NCI-H1930 (cell line): ENCODE measurements around the gene M1AP.

Source experiments
- DNase-seq, 2 experiments: peaks; one replicate each; lab custom pipeline; 2025; lab: John Stamatoyannopoulos, UW

M1AP gene

GRCh38 chr2:74597410-74597809 lies 50.7 kb downstream of the M1AP start:
- DNase-seq: peak; percentile 62 to 75

DNA sequence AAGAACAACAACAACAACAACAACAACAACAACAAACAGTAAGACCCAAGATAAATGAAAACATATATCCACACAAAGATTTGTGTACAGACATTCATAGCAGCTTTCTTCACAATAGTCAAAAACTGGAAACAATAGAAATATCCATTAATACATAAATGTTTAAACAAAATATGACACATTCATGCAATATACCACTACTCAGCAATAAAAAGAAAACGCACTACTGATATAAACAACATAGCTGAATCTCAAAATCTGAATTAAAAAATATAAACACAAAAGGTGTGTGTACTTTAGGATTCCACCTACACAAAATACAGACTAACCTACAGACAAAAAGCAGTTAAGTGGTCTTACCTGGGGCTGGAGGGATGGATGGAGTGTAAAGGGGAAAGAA lies 51.5 kb downstream of the M1AP start:
- no peak for DNase-seq

DNA sequence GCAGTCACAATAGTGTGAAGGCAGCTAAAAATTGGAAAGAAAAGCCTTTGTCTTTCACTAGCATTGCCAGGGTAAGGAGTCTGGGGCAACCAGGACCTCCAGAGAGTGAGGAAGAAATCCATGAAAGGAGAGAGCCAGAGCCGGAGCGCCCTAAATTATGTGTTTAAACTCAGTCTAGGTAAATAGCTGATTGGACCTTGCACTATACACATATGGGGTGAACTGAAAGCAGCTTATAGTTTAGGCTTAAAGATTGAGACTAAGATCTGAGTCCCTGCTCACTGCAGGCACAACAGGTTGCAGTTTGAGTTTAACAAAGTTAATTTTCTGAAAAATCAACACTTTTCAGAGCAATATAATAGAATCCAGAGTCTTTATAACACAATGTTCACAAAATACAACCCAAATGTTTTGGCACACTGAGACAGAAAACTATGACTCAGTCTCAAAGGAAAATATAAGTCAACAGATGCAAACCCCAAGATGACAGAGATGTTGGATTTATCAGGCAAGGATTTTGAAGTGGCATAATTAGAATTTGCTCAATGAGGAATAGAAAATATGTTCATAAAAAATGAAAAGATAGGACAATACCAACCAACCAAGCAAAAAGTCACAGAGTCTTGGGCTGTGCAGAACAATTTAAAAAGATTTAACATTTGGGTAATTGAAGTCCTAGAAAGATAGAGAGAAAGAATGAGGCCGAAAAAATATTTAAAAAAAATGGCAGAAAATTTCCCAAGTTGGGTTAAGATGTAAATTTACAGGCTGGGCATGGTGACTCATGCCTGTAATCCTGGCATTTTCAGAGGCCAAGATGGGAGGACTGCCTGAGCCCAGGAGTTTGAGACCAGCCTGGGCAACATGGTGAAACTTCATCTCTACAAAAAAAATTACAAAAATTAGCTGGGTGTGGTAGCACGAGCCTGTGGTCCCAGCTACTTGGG lies 54.0 kb downstream of the M1AP start:
- no peak for DNase-seq

GRCh38 chr2:74588664-74589063 lies 59.5 kb downstream of the M1AP start:
- DNase-seq: no peak

DNA sequence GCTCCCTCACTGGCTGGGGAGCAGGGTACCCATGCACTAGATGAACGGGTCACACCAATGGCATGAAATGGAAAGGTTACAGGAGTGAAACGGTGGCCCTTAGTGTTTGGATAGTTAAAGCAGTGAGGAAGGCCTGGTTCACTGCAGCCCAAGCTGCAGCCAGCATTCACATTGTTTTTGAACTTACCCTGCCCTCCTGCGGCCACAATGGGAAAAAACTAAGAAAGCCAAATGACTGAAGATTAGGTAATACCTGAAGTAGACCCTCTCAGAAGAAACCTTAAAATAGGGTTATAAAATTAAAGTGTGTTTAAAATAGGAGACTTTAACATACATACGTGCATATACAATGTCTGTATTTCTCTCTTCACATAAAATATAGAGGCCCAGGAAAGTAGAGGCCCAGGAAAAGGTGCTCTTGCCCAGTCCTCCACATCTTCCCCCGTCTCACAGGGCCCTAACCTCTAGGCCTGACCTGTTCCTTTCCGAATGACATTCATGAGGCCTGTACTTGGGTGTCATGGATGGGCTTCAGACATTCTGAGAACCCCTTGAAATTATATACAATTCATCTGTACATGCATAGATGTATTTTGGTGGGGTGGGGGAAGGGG lies 60.4 kb downstream of the M1AP start:
- peak; percentile 32 to 48 for DNase-seq

DNA sequence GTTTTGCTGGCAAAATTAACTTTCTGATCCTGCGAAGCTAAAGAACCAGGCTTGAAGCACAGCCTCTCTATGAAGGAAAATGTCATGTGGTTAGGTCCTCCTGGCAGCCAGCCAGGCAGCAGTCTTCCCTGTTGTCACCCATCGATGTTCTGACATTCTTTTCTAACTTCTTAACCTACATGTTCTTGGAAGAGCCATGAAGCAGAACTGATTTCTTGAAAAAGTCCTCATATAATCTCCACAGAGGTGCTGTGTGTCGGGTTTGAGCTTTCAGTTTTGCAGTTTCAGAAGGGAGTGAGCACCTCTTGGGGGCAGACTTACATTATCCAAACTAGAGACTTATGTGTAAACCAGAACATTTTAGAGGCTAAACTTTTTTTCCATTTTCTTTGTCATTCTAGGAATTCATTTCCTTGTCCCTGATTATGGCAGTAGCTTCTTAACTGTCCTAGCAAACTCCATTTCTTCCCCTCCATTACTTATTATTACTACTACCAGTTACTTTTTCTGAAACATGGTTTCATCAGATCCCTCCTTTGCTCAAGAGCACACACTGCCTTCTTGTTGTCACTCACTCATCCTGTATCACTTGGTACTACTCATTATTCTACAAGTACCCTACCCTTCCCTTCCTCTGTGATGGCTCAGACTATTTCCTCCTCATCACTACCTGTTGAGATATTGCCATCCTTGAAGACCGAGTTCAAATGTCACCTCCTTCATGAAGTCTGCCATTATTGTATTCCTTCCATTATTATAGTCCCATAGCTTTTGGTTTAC lies 62.5 kb downstream of the M1AP start:
- DNase-seq: no peak

DNA sequence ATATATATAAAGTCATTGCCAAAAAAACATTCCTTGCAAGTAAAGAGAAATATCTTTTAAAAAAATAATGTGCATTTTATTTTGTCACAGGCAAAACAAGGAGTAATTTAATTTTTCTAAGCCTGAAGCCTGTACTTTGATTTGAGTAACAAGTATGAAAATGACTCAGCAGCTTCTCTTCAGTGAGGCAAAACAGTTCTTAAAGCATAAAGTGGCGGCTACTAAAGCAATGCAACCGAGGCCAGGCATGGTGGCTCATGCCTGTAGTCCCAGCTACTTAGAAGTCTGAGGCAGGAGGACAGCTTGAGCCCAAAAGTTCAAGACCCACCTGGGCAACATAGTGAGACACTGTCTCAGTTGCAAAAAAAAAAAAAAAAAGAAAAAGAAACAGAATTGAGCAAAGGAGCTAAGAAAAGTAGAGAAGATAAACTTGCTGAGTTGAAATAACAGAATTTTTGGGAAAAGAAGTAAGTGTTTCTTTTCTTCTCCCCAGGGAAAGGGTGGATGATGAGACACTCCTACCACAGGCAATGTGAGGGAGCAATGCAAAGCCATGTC lies 64.0 kb downstream of the M1AP start:
- no peak for DNase-seq

DNA sequence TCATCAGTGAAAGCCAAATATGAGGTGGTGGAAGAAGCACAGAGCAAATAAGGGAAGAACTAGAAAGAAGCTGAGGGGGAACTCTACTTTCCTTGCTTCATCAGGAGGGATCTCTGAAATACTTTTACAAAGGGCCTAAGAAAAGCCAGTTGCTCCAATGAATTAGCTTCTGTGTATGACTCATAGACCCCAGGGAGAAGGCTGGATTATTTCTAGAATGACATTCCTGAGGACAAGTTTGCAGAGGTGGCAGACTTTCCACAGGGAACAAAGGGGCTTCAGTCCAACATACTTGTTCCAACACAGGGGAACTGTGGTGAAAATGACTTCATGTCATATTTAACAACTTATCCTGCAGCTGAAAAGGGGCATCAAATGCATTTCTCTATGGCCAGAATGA lies 64.6 kb downstream of the M1AP start:
- no peak for DNase-seq

DNA sequence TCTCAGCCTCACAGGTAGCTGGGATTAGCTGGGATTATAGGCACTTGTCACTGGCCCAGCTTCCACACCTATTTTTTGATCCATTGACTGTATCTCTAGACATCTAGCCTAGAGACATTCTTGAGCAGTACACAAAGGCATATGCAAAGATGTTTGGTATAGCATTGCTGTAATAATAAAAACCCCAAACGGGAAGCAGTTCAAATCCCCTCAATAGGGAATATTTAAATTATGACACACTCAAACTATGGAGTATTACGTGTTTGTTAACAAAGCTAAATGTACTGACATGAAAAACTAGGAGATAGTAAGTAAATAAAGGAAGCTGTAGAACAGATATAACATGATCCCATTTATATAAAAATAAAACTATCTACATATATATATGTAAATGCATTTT lies 65.9 kb downstream of the M1AP start:
- DNase-seq: no peak

DNA sequence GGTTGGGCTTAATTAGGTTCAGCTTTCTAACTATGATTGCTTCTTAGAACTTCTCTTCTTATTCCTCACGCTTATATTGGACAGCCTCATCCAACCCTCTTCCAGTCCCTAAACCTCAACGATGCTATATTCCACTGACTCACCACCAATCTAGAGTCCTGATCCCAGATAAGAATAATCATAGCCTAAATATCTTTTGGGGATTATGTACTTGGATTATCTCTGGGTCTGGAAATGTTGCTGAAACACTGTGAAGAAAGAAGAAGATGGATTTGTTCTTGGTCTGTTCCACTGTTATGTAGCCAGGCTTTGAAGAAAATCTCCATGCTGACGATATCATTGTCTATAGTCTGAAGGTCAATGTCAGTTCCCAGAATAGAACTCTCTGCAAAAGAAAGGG lies 66.7 kb downstream of the M1AP start:
- DNase-seq: no peak

DNA sequence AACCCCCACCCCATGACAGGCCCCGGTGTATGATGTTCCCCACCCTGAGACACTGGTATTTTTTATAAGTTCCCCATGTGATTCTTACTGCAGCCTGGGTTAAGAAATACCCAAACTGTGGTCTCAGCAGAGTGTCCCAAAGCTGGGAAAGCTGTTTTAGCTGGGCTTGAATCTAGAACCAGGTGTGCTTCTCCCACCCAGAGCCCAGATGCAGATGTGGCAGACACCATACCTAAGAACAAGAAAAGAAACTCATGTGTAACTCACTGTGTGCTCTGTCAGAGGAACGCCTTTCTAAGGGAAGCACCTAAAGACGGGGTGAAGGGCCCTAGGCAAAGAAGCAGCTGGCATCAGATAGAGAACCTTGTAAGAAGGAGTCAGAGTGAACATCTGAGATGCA lies 69.7 kb downstream of the M1AP start:
- DNase-seq: no peak

DNA sequence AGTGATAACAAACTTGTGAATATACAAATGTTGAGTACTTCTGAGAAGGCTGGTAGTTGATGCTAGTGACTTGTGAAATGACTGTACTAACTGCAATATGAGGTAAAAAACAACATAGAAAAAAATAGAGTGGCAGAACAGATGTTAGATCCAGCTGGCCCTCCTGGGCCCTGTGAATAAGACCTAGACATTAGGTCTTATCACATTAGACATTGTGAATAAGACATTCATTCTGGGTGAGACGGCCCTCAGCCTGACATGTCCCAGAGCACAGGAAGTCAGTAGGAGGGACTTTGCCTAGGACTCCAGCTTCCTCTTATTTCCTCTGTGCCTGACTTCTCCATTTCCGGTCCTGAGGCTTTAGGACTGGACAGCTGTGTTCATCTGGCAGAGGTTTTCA lies 70.7 kb downstream of the M1AP start:
- DNase-seq: no peak

DNA sequence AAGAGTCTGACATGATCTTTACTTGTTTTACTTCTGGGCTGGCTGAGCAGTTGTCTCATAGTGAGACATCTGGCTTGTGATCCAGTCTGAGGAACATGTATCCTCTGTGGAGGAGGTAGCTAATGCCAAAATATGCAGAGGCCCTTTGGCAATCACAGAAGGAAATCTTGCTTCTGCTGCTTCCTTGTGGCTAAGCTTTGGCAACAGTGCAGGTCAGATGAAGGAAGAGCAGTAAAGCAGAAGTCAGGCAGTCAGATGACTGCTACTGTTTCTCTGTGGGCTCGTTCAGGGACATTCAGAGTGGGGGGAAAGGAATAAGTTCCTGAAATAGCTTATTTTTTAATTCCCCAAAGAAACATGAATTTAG lies 71.3 kb downstream of the M1AP start:
- no peak for DNase-seq

DNA sequence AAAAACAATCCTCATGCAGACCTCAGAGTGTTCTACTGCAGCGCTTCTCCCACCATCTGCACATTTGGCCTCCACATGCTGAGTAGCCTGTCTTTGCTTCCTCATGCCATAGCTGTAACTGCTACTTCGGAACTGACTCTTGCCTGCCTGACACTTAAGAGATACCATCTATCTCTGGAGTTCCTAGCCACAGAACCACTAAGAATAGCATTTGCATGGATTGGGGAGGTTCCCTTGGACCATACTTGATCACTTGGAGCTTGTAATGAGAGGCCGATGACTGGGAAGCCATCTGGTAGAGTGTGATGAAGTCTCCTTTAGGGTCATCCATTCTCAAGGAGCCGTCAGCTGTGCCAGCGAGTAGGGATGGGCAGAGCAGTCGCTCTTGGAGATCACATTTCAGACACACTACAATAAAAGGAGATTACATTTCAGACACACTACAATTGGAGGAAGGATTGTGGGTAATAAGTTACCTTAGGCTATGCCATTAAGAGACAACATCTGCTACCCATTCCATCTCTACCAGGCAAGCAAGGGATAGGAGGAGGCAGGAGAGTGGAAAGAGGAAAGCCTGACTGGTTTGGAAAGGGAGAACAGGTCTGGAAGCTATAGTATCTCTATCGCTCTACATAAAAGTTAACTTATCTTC lies 71.8 kb downstream of the M1AP start:
- DNase-seq: no peak

DNA sequence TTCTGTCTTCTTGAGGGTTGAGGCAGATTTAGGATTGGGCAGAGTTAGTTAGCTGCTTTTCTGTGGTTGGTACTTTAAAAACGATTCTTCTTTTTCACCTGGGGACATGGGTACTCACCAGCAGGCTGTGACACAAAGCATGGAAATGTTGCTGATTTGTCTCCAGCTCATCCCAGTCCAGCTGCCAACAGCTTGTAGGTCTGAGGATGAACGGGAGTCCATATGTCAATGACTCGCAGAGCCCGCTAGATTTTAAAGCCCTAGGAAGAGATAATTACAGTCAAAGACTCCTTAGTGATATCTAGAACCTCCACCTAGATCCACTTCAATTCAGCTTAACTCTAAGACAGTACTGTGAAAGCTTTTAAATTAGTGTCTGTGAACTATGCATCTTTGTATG lies 72.8 kb downstream of the M1AP start:
- DNase-seq: no peak

- no peak for DNase-seq
Observed at GRCh38 chr2:74573747-74574562, 74.2 kb downstream of the M1AP start.

DNA sequence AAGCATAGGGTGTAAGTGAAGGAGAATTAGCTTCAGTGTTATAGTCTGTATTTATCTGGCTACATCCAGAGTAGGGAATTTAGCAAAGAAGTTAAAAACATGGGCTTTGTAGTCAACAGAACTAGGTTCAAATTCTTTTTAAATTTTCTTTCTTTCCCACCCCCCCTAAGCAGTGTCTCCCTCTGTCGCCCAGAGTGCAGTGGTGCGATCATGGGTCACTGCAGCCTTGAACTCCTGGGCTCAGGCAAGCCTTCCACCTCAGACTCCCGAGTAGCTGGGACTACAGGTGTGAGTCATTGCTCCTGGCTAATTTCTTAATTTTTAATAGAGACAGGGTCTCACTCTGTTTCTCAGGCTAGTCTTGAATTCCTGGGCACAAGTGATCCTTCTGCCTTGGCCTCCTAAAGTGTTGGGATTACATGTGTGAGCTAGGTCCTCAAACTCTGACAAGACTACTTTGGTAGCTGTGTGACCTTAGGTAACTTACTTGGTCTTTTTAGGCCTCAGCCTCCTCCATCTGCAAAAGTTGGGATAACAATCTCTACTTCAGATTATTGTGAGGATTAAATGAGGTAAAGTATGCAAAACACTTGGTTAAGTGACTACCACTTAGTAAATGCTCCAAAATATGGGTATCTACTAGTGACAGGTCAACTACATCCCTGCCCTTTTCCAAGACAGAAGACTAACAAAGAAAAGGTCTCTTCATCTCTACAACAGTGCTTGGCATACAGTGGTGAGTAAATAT lies 75.8 kb downstream of the M1AP start:
- no peak for DNase-seq

DNA sequence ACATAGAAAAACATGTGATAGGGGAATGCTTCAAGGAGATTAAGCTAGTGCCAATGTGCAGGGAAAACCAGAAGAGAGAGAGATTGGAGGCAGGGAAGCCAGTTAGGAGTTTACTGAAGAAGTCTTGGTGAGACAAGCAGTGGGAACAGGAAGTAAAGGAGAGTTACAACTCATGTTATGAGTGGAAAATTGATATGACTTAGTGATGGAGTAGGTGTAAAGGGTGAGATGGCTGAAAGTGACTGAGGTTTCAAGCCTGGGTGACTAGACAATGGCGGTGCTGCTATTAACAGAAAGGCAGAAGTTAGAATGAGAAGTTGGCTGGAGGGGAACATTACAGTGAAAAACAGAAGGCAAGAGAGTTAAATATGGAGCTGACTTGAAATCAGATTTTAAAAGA lies 77.1 kb downstream of the M1AP start:
- no peak for DNase-seq

DNA sequence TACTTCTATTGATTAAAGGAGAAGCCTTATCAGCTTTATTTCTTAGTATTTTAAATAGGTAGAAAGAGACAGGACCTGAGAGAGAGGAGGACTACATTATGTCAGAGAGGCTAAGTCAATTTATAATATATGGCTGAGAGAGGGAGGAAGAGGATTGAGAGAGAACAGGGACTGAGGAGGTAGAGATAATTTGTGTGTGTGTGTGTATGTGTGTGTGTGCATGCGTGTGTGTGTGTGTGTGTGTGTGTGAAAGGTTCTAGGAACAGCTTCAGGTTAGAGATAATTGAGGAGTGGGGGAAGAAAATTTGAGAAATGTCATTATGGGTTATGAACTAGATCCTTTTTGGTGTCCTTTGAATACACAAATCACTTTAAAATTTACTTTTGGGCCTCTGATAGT lies 78.4 kb downstream of the M1AP start:
- DNase-seq: no peak

- DNase-seq: no peak
Observed at GRCh38 chr2:74567881-74568280, 80.2 kb downstream of the M1AP start.

DNA sequence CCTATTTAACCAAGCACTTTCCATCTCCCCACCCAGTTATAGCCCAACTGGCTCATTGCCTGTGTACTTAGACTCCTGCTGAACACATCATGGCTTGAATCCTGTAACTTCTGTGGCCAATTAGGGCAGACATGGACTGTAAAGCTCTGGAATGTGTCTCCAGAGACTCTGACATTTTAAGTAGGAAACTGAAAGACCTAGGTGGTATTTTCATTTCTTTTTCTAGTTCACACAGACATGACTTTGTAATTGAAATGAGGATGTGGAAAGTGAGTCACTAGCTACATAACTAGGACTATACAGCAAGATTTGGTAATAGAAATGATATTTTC lies 81.4 kb downstream of the M1AP start:
- no peak for DNase-seq
